Measurements from ENCODE around the gene BAZ1A.

GRCh38 chr14:34781242-34781641 lies 93.9 kb downstream of the BAZ1A start:
- TF ChIP-seq, protein P1, sequence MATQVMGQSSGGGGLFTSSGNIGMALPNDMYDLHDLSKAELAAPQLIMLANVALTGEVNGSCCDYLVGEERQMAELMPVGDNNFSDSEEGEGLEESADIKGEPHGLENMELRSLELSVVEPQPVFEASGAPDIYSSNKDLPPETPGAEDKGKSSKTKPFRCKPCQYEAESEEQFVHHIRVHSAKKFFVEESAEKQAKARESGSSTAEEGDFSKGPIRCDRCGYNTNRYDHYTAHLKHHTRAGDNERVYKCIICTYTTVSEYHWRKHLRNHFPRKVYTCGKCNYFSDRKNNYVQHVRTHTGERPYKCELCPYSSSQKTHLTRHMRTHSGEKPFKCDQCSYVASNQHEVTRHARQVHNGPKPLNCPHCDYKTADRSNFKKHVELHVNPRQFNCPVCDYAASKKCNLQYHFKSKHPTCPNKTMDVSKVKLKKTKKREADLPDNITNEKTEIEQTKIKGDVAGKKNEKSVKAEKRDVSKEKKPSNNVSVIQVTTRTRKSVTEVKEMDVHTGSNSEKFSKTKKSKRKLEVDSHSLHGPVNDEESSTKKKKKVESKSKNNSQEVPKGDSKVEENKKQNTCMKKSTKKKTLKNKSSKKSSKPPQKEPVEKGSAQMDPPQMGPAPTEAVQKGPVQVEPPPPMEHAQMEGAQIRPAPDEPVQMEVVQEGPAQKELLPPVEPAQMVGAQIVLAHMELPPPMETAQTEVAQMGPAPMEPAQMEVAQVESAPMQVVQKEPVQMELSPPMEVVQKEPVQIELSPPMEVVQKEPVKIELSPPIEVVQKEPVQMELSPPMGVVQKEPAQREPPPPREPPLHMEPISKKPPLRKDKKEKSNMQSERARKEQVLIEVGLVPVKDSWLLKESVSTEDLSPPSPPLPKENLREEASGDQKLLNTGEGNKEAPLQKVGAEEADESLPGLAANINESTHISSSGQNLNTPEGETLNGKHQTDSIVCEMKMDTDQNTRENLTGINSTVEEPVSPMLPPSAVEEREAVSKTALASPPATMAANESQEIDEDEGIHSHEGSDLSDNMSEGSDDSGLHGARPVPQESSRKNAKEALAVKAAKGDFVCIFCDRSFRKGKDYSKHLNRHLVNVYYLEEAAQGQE (IDR thresholded peaks at IDR 0.05; ENCODE audit: insufficient read depth in 1 of 2, low read depth in 2 of 2, low read length in 2 of 2) = no peak
- TF ChIP-seq POLR2AphosphoS5 (IDR thresholded peaks at IDR 0.05; ENCODE audit: low read depth, low read length) (no peak), SIN3A (IDR thresholded peaks at IDR 0.05; ENCODE audit: borderline replicate concordance, insufficient read depth, low read length) (no peak), FOXP2 (optimal IDR thresholded peaks at IDR 0.05; ENCODE audit: borderline replicate concordance, extremely low read depth, extremely low read length, insufficient read depth) (no peak), TAF1 (IDR thresholded peaks at IDR 0.05; ENCODE audit: borderline replicate concordance, insufficient read depth, low read length) (no peak)
